BLaER1 (cell line): ENCODE data around the gene PLCB2.

Source experiments
- H3K27ac ChIP-seq: shearing (Covaris generic); formaldehyde crosslinking; 2 replicates; pipeline ENCODE4 v1.8.1; 2022
- H3K27me3 ChIP-seq: shearing (Covaris generic); formaldehyde crosslinking; 2 replicates; pipeline ENCODE4 v1.8.1; 2022
- H3K36me3 ChIP-seq: shearing (Covaris generic); formaldehyde crosslinking; 2 replicates; pipeline ENCODE4 v1.8.1; 2022
- H3K4me1 ChIP-seq: shearing (Covaris generic); formaldehyde crosslinking; 2 replicates; pipeline ENCODE4 v1.8.1; 2022
- H3K4me2 ChIP-seq: shearing (Covaris generic); formaldehyde crosslinking; 2 replicates; pipeline ENCODE4 v1.8.1; 2022
- H3K4me3 ChIP-seq: shearing (Covaris generic); formaldehyde crosslinking; 2 replicates; pipeline ENCODE4 v1.8.1; 2022
- H3K9ac ChIP-seq: shearing (Covaris generic); formaldehyde crosslinking; 2 replicates; pipeline ENCODE4 v1.8.1; 2022
- H3K9me3 ChIP-seq: shearing (Covaris generic); formaldehyde crosslinking; 2 replicates; pipeline ENCODE4 v1.8.1; 2022
- H4K20me1 ChIP-seq: shearing (Covaris generic); formaldehyde crosslinking; 2 replicates; pipeline ENCODE4 v1.8.1; 2022
- Cebpa-rat ChIP-seq: shearing (Covaris generic); IDR thresholded peaks from 2 replicates; pipeline ENCODE4 v1.8.1; 2022

Gene PLCB2

DNA sequence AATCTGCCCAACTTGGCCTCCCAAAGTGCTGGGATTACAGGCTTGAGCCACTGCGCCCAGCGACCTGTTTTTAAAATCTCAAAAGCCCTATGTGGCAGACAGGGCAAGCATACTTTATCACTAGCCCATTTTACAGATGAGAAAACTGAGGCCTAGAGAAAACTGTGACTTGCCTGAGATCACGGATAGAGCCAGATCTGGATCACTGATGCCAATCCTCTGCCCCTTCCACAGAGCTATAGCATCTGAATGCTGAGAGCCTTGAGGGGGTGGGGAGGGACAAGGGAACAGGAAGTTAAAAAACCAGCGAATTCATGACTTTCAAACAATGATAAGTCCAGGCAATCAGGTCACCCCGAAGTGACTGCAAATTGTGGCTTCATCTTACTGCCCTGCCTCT is 32.2 kb downstream of the PLCB2 start:
- Histone ChIP-seq H3K36me3 (no peaks in the 10 kb centered on the region), H3K9me3 (no peaks in the 10 kb centered on the region), H4K20me1 (peaks cover 4% of the 10 kb centered on the region; the same call in 1 of the 2 replicates), H3K9ac (peak overlapping the region; percentile 13; the same call in 1 of the 2 replicates), H3K27ac (0 out of 2 replicates have a peak overlapping the region, but pooled peaks have one; percentile 12), H3K27me3 (peaks cover 20% of the 10 kb centered on the region), H3K4me3 (no peak overlapping the region), H3K4me1 (peaks cover 67% of the 10 kb centered on the region), H3K4me2 (peak overlapping the region; percentile 96)
- TF ChIP-seq Cebpa-rat = no peak

GRCh38 chr15:40274350-40275274 is 33.1 kb downstream of the PLCB2 start:
- Histone ChIP-seq H3K27me3 (peaks cover 11% of the 10 kb centered on the region; the same call in 1 of the 2 replicates), H3K36me3 (no peaks in the 10 kb centered on the region), H3K27ac (no peak overlapping the region), H3K4me3 (no peak overlapping the region), H3K9ac (no peak overlapping the region), H3K4me1 (peaks cover 67% of the 10 kb centered on the region), H3K4me2 (peak overlapping the region; percentile 37; the same call in 1 of the 2 replicates), H4K20me1 (no peaks in the 10 kb centered on the region), H3K9me3 (no peaks in the 10 kb centered on the region)
- no peak for TF ChIP-seq Cebpa-rat

DNA sequence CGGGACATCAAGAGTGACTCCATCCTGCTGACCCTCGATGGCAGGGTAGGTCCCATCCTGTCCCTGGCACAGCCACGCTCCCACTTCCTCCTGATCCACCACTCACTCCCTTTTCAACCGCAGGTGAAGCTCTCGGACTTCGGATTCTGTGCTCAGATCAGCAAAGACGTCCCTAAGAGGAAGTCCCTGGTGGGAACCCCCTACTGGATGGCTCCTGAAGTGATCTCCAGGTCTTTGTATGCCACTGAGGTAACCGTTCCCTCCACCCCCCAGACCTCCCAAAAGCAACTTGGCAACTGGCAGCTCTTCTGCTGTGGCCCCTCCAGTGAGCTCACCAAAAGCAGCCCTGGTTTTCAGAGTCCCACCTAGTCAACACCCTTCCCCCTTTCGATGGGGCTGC is 34.3 kb downstream of the PLCB2 start:
- Histone ChIP-seq H3K27ac (no peak overlapping the region), H3K4me2 (no peak overlapping the region), H3K4me3 (no peak overlapping the region)

GRCh38 chr15:40272485-40273056 is 35.2 kb downstream of the PLCB2 start:
- no peaks in the 10 kb centered on the region for H3K9me3 ChIP-seq
- peak overlapping the region; percentile 66; the same call in 1 of the 2 replicates for H3K4me2 ChIP-seq
- H3K36me3 ChIP-seq = no peaks in the 10 kb centered on the region
- H3K4me1 ChIP-seq = peaks cover 50% of the 10 kb centered on the region
- H3K27me3 ChIP-seq = 0 out of 2 replicates have a peak, but pooled peaks cover 2% of the 10 kb centered on the region
- no peak for TF ChIP-seq Cebpa-rat
- no peaks in the 10 kb centered on the region for H4K20me1 ChIP-seq
- no peak overlapping the region for H3K27ac ChIP-seq
- H3K4me3 ChIP-seq = no peak overlapping the region
- H3K9ac ChIP-seq = no peak overlapping the region

More for the DNA sequence above, 34.3 kb downstream of the PLCB2 start:
- no peaks in the 10 kb centered on the region for H3K9me3 ChIP-seq
- TF ChIP-seq Cebpa-rat = no peak
- no peaks in the 10 kb centered on the region for H3K36me3 ChIP-seq
- H3K27me3 ChIP-seq = 0 out of 2 replicates have a peak, but pooled peaks cover 7% of the 10 kb centered on the region
- H3K4me1 ChIP-seq = peaks cover 55% of the 10 kb centered on the region
- H4K20me1 ChIP-seq = no peaks in the 10 kb centered on the region
- no peak overlapping the region for H3K9ac ChIP-seq

- Histone ChIP-seq H3K27ac (no peak overlapping the region), H3K27me3 (no peaks in the 10 kb centered on the region), H3K36me3 (no peaks in the 10 kb centered on the region), H3K9ac (0 out of 2 replicates have a peak overlapping the region, but pooled peaks have one; percentile 25), H4K20me1 (no peaks in the 10 kb centered on the region), H3K4me1 (peaks cover 50% of the 10 kb centered on the region), H3K4me3 (no peak overlapping the region), H3K4me2 (peak overlapping the region; percentile 66), H3K9me3 (no peaks in the 10 kb centered on the region)
- TF ChIP-seq Cebpa-rat = no peak
These were observed 35.9 kb downstream of the PLCB2 start for GRCh38 chr15:40271685-40272484.

GRCh38 chr15:40270246-40270995 is 37.3 kb downstream of the PLCB2 start:
- Histone ChIP-seq H3K4me1 (peaks cover 37% of the 10 kb centered on the region), H3K36me3 (no peaks in the 10 kb centered on the region), H3K27me3 (no peaks in the 10 kb centered on the region), H3K9me3 (no peaks in the 10 kb centered on the region), H3K4me2 (no peak overlapping the region), H3K27ac (no peak overlapping the region), H3K9ac (0 out of 2 replicates have a peak overlapping the region, but pooled peaks have one; percentile 25), H4K20me1 (no peaks in the 10 kb centered on the region), H3K4me3 (no peak overlapping the region)
- no peak for TF ChIP-seq Cebpa-rat

DNA sequence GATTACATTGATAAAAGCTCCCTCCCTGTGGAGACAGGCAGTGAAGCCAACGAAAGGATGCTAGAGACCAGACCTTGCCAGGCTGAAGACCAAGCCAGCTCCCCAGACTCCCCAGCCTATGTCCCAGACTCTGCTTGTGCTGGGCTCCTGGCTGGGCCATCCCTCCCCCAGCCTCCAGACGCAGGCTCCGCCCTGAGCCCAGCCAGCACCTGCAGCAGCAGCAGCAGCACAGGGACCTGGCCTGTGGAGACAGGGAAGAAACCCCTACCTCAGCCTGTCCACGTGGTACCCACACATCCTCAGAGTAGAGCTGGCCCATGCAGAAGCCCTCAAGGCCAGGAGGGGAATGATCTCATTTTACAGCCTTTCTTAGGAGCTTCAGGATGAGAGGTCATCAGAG is 38.1 kb downstream of the PLCB2 start:
- no peaks in the 10 kb centered on the region for H3K36me3 ChIP-seq
- no peak overlapping the region for H3K27ac ChIP-seq
- H3K9ac ChIP-seq = no peak overlapping the region
- no peaks in the 10 kb centered on the region for H3K9me3 ChIP-seq
- no peak overlapping the region for H3K4me3 ChIP-seq
- H3K4me2 ChIP-seq = no peak overlapping the region
- TF ChIP-seq Cebpa-rat = no peak
- H4K20me1 ChIP-seq = no peaks in the 10 kb centered on the region
- peaks cover 30% of the 10 kb centered on the region for H3K4me1 ChIP-seq
- no peaks in the 10 kb centered on the region for H3K27me3 ChIP-seq

DNA sequence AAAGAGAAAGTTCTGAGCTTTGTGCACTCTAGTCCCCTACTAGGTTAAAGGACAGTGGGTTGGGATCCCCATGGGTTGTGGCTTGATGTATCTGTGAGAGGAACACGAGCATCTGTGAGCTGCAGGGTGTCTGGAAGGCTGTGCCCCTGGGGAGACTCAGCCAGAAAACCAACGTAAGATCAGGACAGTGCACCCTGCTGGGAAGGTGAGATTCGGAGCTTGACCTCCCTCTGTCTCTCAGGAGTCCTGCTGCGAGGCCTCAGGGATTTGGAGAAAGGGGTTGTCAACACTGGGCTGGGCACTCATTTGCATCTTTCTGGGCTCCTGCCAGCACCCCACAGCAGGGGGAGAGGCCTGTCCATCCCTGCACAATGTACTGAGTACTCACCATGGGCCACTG is 40.1 kb downstream of the PLCB2 start:
- TF ChIP-seq Cebpa-rat = no peak
- Histone ChIP-seq H3K9ac (no peak overlapping the region), H3K4me1 (peaks cover 30% of the 10 kb centered on the region), H3K27me3 (no peaks in the 10 kb centered on the region), H4K20me1 (no peaks in the 10 kb centered on the region), H3K4me2 (peak overlapping the region; percentile 12; the same call in 1 of the 2 replicates), H3K4me3 (no peak overlapping the region), H3K9me3 (no peaks in the 10 kb centered on the region), H3K27ac (no peak overlapping the region), H3K36me3 (no peaks in the 10 kb centered on the region)

GRCh38 chr15:40266828-40267304 is 40.9 kb downstream of the PLCB2 start:
- H3K9me3 ChIP-seq = no peaks in the 10 kb centered on the region
- H3K9ac ChIP-seq = no peak overlapping the region
- no peaks in the 10 kb centered on the region for H4K20me1 ChIP-seq
- H3K27ac ChIP-seq = no peak overlapping the region
- peaks cover 25% of the 10 kb centered on the region for H3K4me1 ChIP-seq
- 0 out of 2 replicates have a peak overlapping the region, but pooled peaks have one; percentile 3 for H3K4me2 ChIP-seq
- no peak for TF ChIP-seq Cebpa-rat
- H3K36me3 ChIP-seq = no peaks in the 10 kb centered on the region
- no peak overlapping the region for H3K4me3 ChIP-seq
- no peaks in the 10 kb centered on the region for H3K27me3 ChIP-seq
